Measurements from ENCODE around the gene TRIM72. TPM values are rescaled to one million over a fixed set of nuclear protein-coding genes. Genes with fewer than 3 reads are reported as not detected.

Gene TRIM72
- total RNA-seq, 1 donor from 2014 or later: 0.18 TPM

- TF ChIP-seq CTCF (IDR thresholded peaks at IDR 0.05; ENCODE audit: unreplicated experiment): no peak
- Mint-ChIP-seq H3K27me3 (ENCODE audit: unreplicated experiment) (peaks cover 8% of the 10 kb centered on the region), H3K9me3 (ENCODE audit: unreplicated experiment) (no peaks in the 10 kb centered on the region), H3K36me3 (ENCODE audit: low read depth, unreplicated experiment) (peaks cover 4% of the 10 kb centered on the region), H3K4me1 (ENCODE audit: unreplicated experiment) (peaks cover 3% of the 10 kb centered on the region), H3K27ac (ENCODE audit: unreplicated experiment) (no peak overlapping the region), H3K4me3 (ENCODE audit: unreplicated experiment) (no peak overlapping the region)
- no peak for DNase-seq (ENCODE audit: low spot score)
Measured at GRCh38 chr16:31225193-31225592, 11.3 kb downstream of the TRIM72 start.

DNA sequence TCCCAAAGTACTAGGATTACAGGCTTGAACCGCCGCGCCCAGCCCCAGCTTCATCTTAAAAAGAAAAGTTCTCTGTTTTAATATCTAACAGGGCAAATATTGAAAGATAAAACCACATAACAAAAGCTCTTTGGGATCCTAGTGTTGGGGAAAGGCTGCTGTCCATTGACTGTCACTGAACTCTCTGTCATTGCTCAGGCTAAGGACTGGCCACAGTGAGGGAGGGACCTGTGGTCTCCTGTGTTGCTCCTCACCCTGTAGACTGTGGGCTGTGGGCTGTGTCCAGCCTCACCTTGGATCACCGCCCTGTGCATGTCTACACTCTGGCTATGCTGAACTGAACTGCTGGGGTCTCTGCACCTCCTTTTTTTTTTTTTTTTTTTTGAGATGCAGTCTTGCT lies 14.3 kb downstream of the TRIM72 start:
- Mint-ChIP-seq H3K4me3 (ENCODE audit: unreplicated experiment) (no peak overlapping the region), H3K27me3 (ENCODE audit: unreplicated experiment) (peaks cover 5% of the 10 kb centered on the region), H3K4me1 (ENCODE audit: unreplicated experiment) (peaks cover 3% of the 10 kb centered on the region), H3K27ac (ENCODE audit: unreplicated experiment) (no peak overlapping the region), H3K36me3 (ENCODE audit: low read depth, unreplicated experiment) (peaks cover 4% of the 10 kb centered on the region), H3K9me3 (ENCODE audit: unreplicated experiment) (no peaks in the 10 kb centered on the region)
- TF ChIP-seq CTCF (IDR thresholded peaks at IDR 0.05; ENCODE audit: unreplicated experiment): no peak
- DNase-seq (ENCODE audit: low spot score): no peak

DNA sequence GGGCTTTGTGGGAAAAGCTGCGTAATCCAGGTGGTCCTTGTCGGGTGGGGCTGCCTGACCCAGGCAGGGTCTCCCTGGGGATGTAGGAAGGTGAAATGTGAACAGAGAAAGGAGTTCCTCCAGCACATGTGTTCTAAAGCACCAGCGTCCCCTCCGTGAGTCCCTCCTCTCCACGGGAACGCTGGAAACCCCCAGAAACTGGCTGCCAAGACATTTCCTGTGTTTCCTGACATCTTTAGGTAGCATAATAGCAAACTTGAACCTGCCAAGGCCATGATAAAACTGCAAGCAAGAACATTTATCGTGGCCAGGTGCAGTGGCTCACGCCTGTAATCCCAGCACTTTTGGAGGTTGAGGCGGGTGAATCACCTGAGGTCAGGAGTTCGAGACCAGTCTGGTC lies 15.6 kb downstream of the TRIM72 start:
- TF ChIP-seq CTCF (IDR thresholded peaks at IDR 0.05; ENCODE audit: unreplicated experiment): no peak
- H3K27me3 Mint-ChIP-seq (ENCODE audit: unreplicated experiment): peaks cover 10% of the 10 kb centered on the region
- peaks cover 4% of the 10 kb centered on the region for H3K36me3 Mint-ChIP-seq (ENCODE audit: low read depth, unreplicated experiment)
- no peak overlapping the region for H3K4me3 Mint-ChIP-seq (ENCODE audit: unreplicated experiment)
- no peak for DNase-seq (ENCODE audit: low spot score)
- H3K4me1 Mint-ChIP-seq (ENCODE audit: unreplicated experiment): peaks cover 3% of the 10 kb centered on the region
- no peaks in the 10 kb centered on the region for H3K9me3 Mint-ChIP-seq (ENCODE audit: unreplicated experiment)
- H3K27ac Mint-ChIP-seq (ENCODE audit: unreplicated experiment): no peak overlapping the region

GRCh38 chr16:31238041-31238440 lies 24.1 kb downstream of the TRIM72 start:
- Mint-ChIP-seq H3K4me3 (ENCODE audit: unreplicated experiment) (no peak overlapping the region), H3K36me3 (ENCODE audit: low read depth, unreplicated experiment) (no peaks in the 10 kb centered on the region), H3K4me1 (ENCODE audit: unreplicated experiment) (peaks cover 9% of the 10 kb centered on the region), H3K27me3 (ENCODE audit: unreplicated experiment) (peaks cover 6% of the 10 kb centered on the region), H3K27ac (ENCODE audit: unreplicated experiment) (no peak overlapping the region), H3K9me3 (ENCODE audit: unreplicated experiment) (no peaks in the 10 kb centered on the region)
- no peak for TF ChIP-seq CTCF (IDR thresholded peaks at IDR 0.05; ENCODE audit: unreplicated experiment)
- no peak for DNase-seq (ENCODE audit: low spot score)

DNA sequence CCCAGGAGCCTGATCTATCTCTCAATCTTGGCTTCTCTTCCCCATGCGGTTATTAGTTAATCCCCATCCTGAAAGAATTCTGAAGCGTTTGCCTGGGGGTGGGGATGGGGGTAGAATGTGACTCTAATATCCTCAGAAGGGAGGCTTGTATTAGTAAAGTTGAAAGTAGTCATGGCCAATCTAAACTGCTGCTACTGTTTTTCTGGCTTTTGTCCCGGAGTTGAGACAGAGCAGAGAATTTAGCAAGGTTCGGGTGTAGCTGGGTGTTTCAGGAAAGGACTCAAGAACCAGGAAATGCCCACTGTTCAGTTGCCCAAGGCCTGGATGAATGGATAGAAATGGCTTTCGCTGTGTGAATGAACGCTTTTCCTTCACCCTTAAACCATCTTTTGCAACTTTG lies 28.3 kb downstream of the TRIM72 start:
- Mint-ChIP-seq H3K9me3 (ENCODE audit: unreplicated experiment) (no peaks in the 10 kb centered on the region), H3K4me3 (ENCODE audit: unreplicated experiment) (no peak overlapping the region), H3K27ac (ENCODE audit: unreplicated experiment) (no peak overlapping the region), H3K27me3 (ENCODE audit: unreplicated experiment) (no peaks in the 10 kb centered on the region), H3K4me1 (ENCODE audit: unreplicated experiment) (peaks cover 14% of the 10 kb centered on the region), H3K36me3 (ENCODE audit: low read depth, unreplicated experiment) (no peaks in the 10 kb centered on the region)
- no peak for TF ChIP-seq CTCF (IDR thresholded peaks at IDR 0.05; ENCODE audit: unreplicated experiment)
- no peak for DNase-seq (ENCODE audit: low spot score)
